Vagina (tissue), 2 donors: ENCODE measurements around the gene AKNAD1.

ENCODE experiments used
- CTCF ChIP-seq, 3 experiments: fragments of 450-650 bp in 2 of 3; fragments of 200-600 bp in 1 of 3; sonication (generic) in 1 of 3; IDR thresholded peaks; one replicate each; pipeline ENCODE4 v1.5.1; 2017 to 2019; ENCODE audit warnings: antibody characterized with exemption in 3 of 3, mild to moderate bottlenecking in 2 of 3, moderate library complexity in 2 of 3
- POLR2A ChIP-seq, 2 donors: fragments of 450-650 bp; IDR thresholded peaks; one replicate each; pipeline ENCODE4 v1.6.1; 2017; ENCODE audit warnings: antibody characterized with exemption in 2 of 2, mild to moderate bottlenecking in 2 of 2, moderate library complexity in 2 of 2
- POLR2AphosphoS5 ChIP-seq, 2 donors: sonication (generic); formaldehyde crosslinking; IDR thresholded peaks; one replicate each; pipeline ENCODE4 v1.9.0; 2017; ENCODE audit warnings: antibody characterized with exemption in 2 of 2, mild to moderate bottlenecking in 2 of 2, low read depth in 1 of 2; ENCODE audit not compliant: insufficient read depth in 1 of 2

- TF ChIP-seq POLR2A (IDR thresholded peaks at IDR 0.05): no peak
- no peak for TF ChIP-seq CTCF (IDR thresholded peaks at IDR 0.05)
- TF ChIP-seq POLR2AphosphoS5 (IDR thresholded peaks at IDR 0.05; ENCODE audit: insufficient read depth in 1 of 2, low read depth in 1 of 2): no peak
These were observed 71.6 kb downstream of the AKNAD1 start for GRCh38 chr1:108785264-108785663.
